HepG2 (cell line): Measurements from ENCODE around the gene CD274. TPM values are rescaled to one million over a fixed set of nuclear protein-coding genes. Genes with fewer than 3 reads are reported as not detected.

ENCODE experiments used
- ATAC-seq: fragments of 200-7000 bp; cut with Tn5 transposase; 3 replicates; pipeline ENCODE4 v1.9.1; 2020; ENCODE audit warnings: mild to moderate bottlenecking, moderate library complexity
- BruUV-seq: library from RNA; stranded (reverse); fragments of 400-500 nt; replicated peaks from 2 replicates; lab custom pipeline; 2021; lab: Mats Ljungman, UMichigan
- CTCF ChIA-PET: fragments of 300-600 bp; formaldehyde crosslinking; extraction: SDS; loops from one replicate; lab custom pipeline; 2021; ENCODE audit warnings: low total read pairs, inconsistent platforms, low intra/inter-chr PET ratio; lab: Yijun Ruan, JAX
- POLR2A ChIA-PET: fragments of 350-600 bp; sonication (Branson Sonifier 250); formaldehyde crosslinking; loops from one replicate; lab custom pipeline; 2020; ENCODE audit warnings: antibody characterized with exemption, inconsistent platforms; lab: Yijun Ruan, JAX
- DNase-seq: peaks from one replicate; pipeline ENCODE4 v3.0.0-alpha.2; 2015; ENCODE audit warnings: low spot score
- FAIRE-seq: peaks from 3 replicates; lab custom pipeline; 2011; peaks lifted over from hg19 to GRCh38; lab: Jason Lieb, UNC
- H2AFZ ChIP-seq: one replicate; pipeline ENCODE4 v1.6.1; 2011; ENCODE audit warnings: low read length, inconsistent platforms
- H3K27ac ChIP-seq: fragments of 300-600 bp; 3 replicates; pipeline ENCODE4 v1.8.0; 2011; ENCODE audit warnings: mixed run types, mild to moderate bottlenecking, mixed read lengths, low read length, inconsistent platforms; ENCODE audit not compliant: insufficient read depth; ENCODE audit errors: extremely low read length
- H3K27me3 ChIP-seq, 2 experiments: fragments of 200-600 bp in 1 of 2; 2 replicates in 1 of 2; 3 replicates in 1 of 2; pipeline versions ENCODE4 v1.6.0 to v1.8.0; 2011; ENCODE audit warnings: low read length in 2 of 2, mild to moderate bottlenecking in 2 of 2, moderate library complexity in 2 of 2, inconsistent platforms in 1 of 2; ENCODE audit not compliant: insufficient read depth in 2 of 2, control insufficient read depth in 1 of 2
- H3K36me3 ChIP-seq, 2 experiments: fragments of 200-600 bp in 1 of 2; replicated peaks in 1 of 2; 2 replicates in 1 of 2; 3 replicates in 1 of 2; pipeline versions ENCODE4 v1.5.1 to v1.8.0; 2011; ENCODE audit warnings: low read length in 2 of 2, inconsistent platforms in 1 of 2; ENCODE audit not compliant: insufficient read depth in 2 of 2, control insufficient read depth in 1 of 2
- H3K4me1 ChIP-seq: 2 replicates; pipeline ENCODE4 v1.5.1; 2012; ENCODE audit warnings: low read length, inconsistent platforms; ENCODE audit not compliant: insufficient read depth
- H3K4me2 ChIP-seq: 2 replicates; pipeline ENCODE4 v1.6.0; 2011; ENCODE audit warnings: low read depth, low read length, inconsistent platforms
- H3K4me3 ChIP-seq, 3 experiments: fragments of 200-600 bp in 1 of 3; sonication (generic), shearing (Covaris generic) in 1 of 3; replicated peaks in 1 of 3; 2 replicates each; pipeline ENCODE4 v1.5.1; 2011 to 2016; ENCODE audit warnings: low read length in 3 of 3, inconsistent platforms in 2 of 3, low read depth in 2 of 3, mild to moderate bottlenecking in 2 of 3, control low read depth in 1 of 3, mixed read lengths in 1 of 3; ENCODE audit not compliant: insufficient read depth in 1 of 3
- H3K79me2 ChIP-seq: one replicate; pipeline ENCODE4 v1.6.1; 2011; ENCODE audit warnings: low read length, inconsistent platforms; ENCODE audit not compliant: insufficient read depth
- H3K9ac ChIP-seq: 2 replicates; pipeline ENCODE4 v1.6.0; 2011; ENCODE audit warnings: mild to moderate bottlenecking, low read depth, low read length, inconsistent platforms; ENCODE audit not compliant: insufficient read depth
- H3K9me3 ChIP-seq: 2 replicates; pipeline ENCODE4 v1.5.1; 2012; ENCODE audit warnings: mild to moderate bottlenecking, low read length
- H4K20me1 ChIP-seq: 2 replicates; pipeline ENCODE4 v1.6.0; 2011; ENCODE audit warnings: inconsistent platforms, mild to moderate bottlenecking, low read length, moderate library complexity; ENCODE audit not compliant: insufficient read depth
- MYNN ChIP-seq: sonication (generic); formaldehyde crosslinking; IDR thresholded peaks from 2 replicates; pipeline ENCODE4 v1.4.0; 2020; ENCODE audit warnings: mild to moderate bottlenecking, low read depth, missing genetic modification reagents
- POLR2A ChIP-seq, 2 experiments: IDR thresholded peaks; 2 replicates each; pipeline ENCODE4 v1.6.1; 2011; ENCODE audit warnings: low read depth in 2 of 2, low read length in 2 of 2, mild to moderate bottlenecking in 1 of 2, moderate library complexity in 1 of 2; ENCODE audit not compliant: insufficient read depth in 1 of 2
- SSRP1 ChIP-seq: IDR thresholded peaks from 2 replicates; pipeline ENCODE4 v1.6.1; 2016; ENCODE audit warnings: control low read depth
- STAT6 ChIP-seq: sonication (generic); formaldehyde crosslinking; IDR thresholded peaks from 2 replicates; pipeline ENCODE4 v1.4.0; 2020; ENCODE audit warnings: missing genetic modification reagents, mild to moderate bottlenecking, borderline replicate concordance
- TAF1 ChIP-seq: sonication (generic); formaldehyde crosslinking; IDR thresholded peaks from 2 replicates; pipeline ENCODE4 v1.4.0; 2020; ENCODE audit warnings: missing genetic modification reagents
- ZNF614 ChIP-seq: IDR thresholded peaks from 2 replicates; pipeline ENCODE4 v1.6.1; 2018; ENCODE audit warnings: missing biosample characterization, missing genetic modification reagents, inconsistent platforms, borderline replicate concordance
- ZNF644 ChIP-seq: IDR thresholded peaks from 2 replicates; pipeline ENCODE4 v1.6.1; 2016; ENCODE audit warnings: low read depth
- ZNF724P ChIP-seq: sonication (generic); formaldehyde crosslinking; IDR thresholded peaks from 2 replicates; pipeline ENCODE4 v1.8.0; 2022; ENCODE audit warnings: missing genetic modification reagents, borderline replicate concordance
- ZSCAN21 ChIP-seq: sonication (generic); formaldehyde crosslinking; IDR thresholded peaks from 2 replicates; pipeline ENCODE4 v1.8.0; 2022; ENCODE audit warnings: mild to moderate bottlenecking, missing genetic modification reagents, moderate library complexity, borderline replicate concordance
- WGBS: methylation state at CpG from one replicate; pipeline ENCODE4 v1.1.6; 2017; ENCODE audit warnings: low lambda C conversion rate; 5-methylcytosine and 5-hydroxymethylcytosine counted together
- in situ Hi-C: cut with HindIII; loops from 2 replicates; pipeline ENCODE4 v1.10.0; 2017; ENCODE audit warnings: low pct_unique_long_range_greater_than_20kb; ENCODE audit not compliant: extremely low pct_ligation_motif_present
- intact Hi-C: fragments of 100-400 bp; cut with micrococcal nuclease; formaldehyde crosslinking; loops from one replicate; pipeline ENCODE4 v1.10.0; 2022; ENCODE audit not compliant: unreplicated experiment
- polyA plus RNA-seq, 8 experiments: library from polyadenylated mRNA; depleted of rRNA in 3 of 8; stranded (reverse) in 7 of 8; unstranded in 1 of 8; fragments of >200 nt; fragmentation: Illumina TruSeq in 4 of 8; extraction: Trizol in 4 of 8; gene quantifications; 2 replicates each; pipeline versions ENCODE4 v1.2.1 to v1.2.3, GENCODE V29; 2011 to 2016; ENCODE audit warnings: low read depth in 4 of 8, missing spikeins in 1 of 8, mixed read lengths in 1 of 8; ENCODE audit not compliant: insufficient read depth in 1 of 8
- total RNA-seq, 5 experiments: library from RNA; depleted of rRNA; stranded (reverse); fragments of >200 nt; fragmentation: Illumina TruSeq; extraction: Trizol; gene quantifications; 2 replicates each; pipeline ENCODE4 v1.2.3, GENCODE V29; 2016; ENCODE audit warnings: low read depth in 1 of 5
- TF ChIP-seq, protein P1 (sequence below): sonication (generic); formaldehyde crosslinking; IDR thresholded peaks from 2 replicates; pipeline ENCODE4 v1.5.0; 2020; ENCODE audit warnings: missing genetic modification reagents
- TF ChIP-seq, protein P2 (sequence below): sonication (generic); formaldehyde crosslinking; IDR thresholded peaks from 2 replicates; pipeline ENCODE4 v1.4.0; 2020; ENCODE audit warnings: missing genetic modification reagents

The CD274 gene
- total and polyA plus RNA-seq, 2 of the 13 experiments (the other 11 are each of a cell fraction or from before 2014, with no cell fraction given): 0.17 to 0.49 TPM

GRCh38 chr9:5428172-5428571 lies 22.2 kb upstream of the CD274 start (continued):
- no peak for TF ChIP-seq STAT6 (CRISPR knock-in tag)
- no peak for TF ChIP-seq ZNF644 (CRISPR knock-in tag)
- no peak for TF ChIP-seq SSRP1 (CRISPR knock-in tag)
- TF ChIP-seq POLR2A (IDR thresholded peaks at IDR 0.05; ENCODE audit: insufficient read depth in 1 of 2, low read depth in 2 of 2, low read length in 2 of 2): no peak
- TF ChIP-seq ZNF724P (CRISPR knock-in tag): no peak
- no peak for TF ChIP-seq ZNF614
- no peak for TF ChIP-seq MYNN (CRISPR knock-in tag)
- TF ChIP-seq TAF1 (CRISPR knock-in tag): no peak
- no peak for TF ChIP-seq ZSCAN21

DNA sequence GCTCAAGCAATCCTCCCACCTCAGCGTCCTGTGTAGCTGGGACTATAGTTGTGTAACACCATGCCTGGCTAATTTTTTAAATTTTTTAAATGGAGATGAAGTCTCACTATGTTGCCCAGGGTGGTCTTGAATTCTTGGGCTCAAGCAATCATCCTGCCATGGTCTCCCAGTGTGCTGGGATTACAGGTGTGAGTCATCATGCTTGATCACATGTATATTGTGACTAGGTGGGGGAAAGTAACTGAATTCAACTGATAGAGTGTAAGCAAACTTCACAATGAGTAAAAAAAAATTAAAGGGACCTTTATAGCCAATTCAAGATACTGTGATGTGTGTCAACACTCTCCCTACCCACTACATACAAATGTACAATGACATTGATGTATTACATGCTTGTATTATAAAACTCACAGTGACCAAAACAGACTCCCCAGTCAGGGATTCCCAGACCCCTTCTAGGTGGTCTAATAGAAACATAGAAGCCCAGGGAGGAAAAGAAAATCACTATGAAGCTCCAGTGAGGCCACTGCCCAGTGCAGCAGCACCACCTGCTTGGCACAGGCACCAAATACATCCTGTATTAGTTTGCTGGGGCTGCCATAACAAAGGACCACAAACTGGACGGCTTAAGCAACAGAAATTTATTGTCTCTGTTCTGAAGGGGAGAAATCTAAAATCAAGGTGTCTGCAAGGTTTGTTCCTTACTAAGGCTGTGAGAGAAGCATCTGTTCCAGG lies 21.4 kb upstream of the CD274 start:
- DNase-seq (no peak), FAIRE-seq (no peak), ATAC-seq (no peak)
- ChIA-PET CTCF (no interaction called here), POLR2A (no interaction called here)
- Histone ChIP-seq H2AFZ (no peak overlapping the region), H3K79me2 (no peaks in the 10 kb centered on the region), H3K4me1 (peaks cover 15% of the 10 kb centered on the region), H3K36me3 (peaks cover 0 to 3% of the 10 kb centered on the region in 2 experiments; a peak in 1 of 5 replicates), H3K9me3 (no peaks in the 10 kb centered on the region), H4K20me1 (no peaks in the 10 kb centered on the region), H3K4me3 (no peak overlapping the region), H3K27ac (no peak overlapping the region), H3K27me3 (no peaks in the 10 kb centered on the region), H3K4me2 (no peak overlapping the region), H3K9ac (no peak overlapping the region)
- intact Hi-C loops: no loop called here
- WGBS: 72% methylated on average over 2 of the region's 2 CpGs
- in situ Hi-C loops: loop anchor here (25.0 kb wide), 2 partner anchors 442 to 667 kb away; partner anchors contain the start of gene JAK2
- no TSS peak for BruUV-seq
- TF ChIP-seq, protein P1, sequence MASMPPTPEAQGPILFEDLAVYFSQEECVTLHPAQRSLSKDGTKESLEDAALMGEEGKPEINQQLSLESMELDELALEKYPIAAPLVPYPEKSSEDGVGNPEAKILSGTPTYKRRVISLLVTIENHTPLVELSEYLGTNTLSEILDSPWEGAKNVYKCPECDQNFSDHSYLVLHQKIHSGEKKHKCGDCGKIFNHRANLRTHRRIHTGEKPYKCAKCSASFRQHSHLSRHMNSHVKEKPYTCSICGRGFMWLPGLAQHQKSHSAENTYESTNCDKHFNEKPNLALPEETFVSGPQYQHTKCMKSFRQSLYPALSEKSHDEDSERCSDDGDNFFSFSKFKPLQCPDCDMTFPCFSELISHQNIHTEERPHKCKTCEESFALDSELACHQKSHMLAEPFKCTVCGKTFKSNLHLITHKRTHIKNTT (CRISPR knock-in tag): no peak
- TF ChIP-seq, protein P2, sequence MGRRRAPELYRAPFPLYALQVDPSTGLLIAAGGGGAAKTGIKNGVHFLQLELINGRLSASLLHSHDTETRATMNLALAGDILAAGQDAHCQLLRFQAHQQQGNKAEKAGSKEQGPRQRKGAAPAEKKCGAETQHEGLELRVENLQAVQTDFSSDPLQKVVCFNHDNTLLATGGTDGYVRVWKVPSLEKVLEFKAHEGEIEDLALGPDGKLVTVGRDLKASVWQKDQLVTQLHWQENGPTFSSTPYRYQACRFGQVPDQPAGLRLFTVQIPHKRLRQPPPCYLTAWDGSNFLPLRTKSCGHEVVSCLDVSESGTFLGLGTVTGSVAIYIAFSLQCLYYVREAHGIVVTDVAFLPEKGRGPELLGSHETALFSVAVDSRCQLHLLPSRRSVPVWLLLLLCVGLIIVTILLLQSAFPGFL (CRISPR knock-in tag): no peak
